ENCODE results near the gene ANO4.

The ANO4 gene

GRCh38 chr12:101174541-101174940 is 380.0 kb downstream of the ANO4 start:
- TF ChIP-seq SPI1 (IDR thresholded peaks at IDR 0.05; ENCODE audit: borderline replicate concordance, low read depth) = no peak
- TF ChIP-seq REST (IDR thresholded peaks at IDR 0.05; ENCODE audit: insufficient replicate concordance, low read depth) = no peak
- no peak for TF ChIP-seq CTCF (IDR thresholded peaks at IDR 0.05; ENCODE audit: insufficient read depth, low read length)
- no peak for TF ChIP-seq GABPA (IDR thresholded peaks at IDR 0.05; ENCODE audit: low read depth)
- no peak for TF ChIP-seq POLR2AphosphoS5 (IDR thresholded peaks at IDR 0.05; ENCODE audit: low read depth)
- no peak overlapping the region for H3K4me3 ChIP-seq (replicated peaks; ENCODE audit: insufficient read depth, low read length)

More at GRCh38 chr12:101174541-101174940, 380.0 kb downstream of the ANO4 start:
- H3K27me3 ChIP-seq (ENCODE audit: insufficient read depth, poor library complexity, severe bottlenecking) = no peaks in the 10 kb centered on the region
- H3K27ac ChIP-seq (replicated peaks) = no peak overlapping the region
- no peak for DNase-seq (ENCODE audit: low read depth in 1 of 2, low spot score in 1 of 2)

All from HL-60 (cell line).